IMR-90 (cell line): ENCODE measurements around the gene EPB41L2. TPM values are rescaled to one million over a fixed set of nuclear protein-coding genes. Genes with fewer than 3 reads are reported as not detected.

ENCODE experiments used
- ATAC-seq: fragments of 200-7000 bp; cut with Tn5 transposase; 2 replicates; pipeline ENCODE4 v1.9.1; 2020; ENCODE audit warnings: low read depth, mild to moderate bottlenecking, moderate library complexity
- BruUV-seq: library from RNA; stranded (reverse); fragments of 400-500 nt; replicated peaks from 2 replicates; lab custom pipeline; 2021; lab: Mats Ljungman, UMichigan
- CTCF ChIA-PET: fragments of 300-600 bp; formaldehyde crosslinking; extraction: SDS; loops from one replicate; lab custom pipeline; 2021; ENCODE audit warnings: antibody characterized with exemption; lab: Yijun Ruan, JAX
- POLR2A ChIA-PET: fragments of 300-600 bp; sonication (Branson Sonifier 250); formaldehyde crosslinking; loops from one replicate; lab custom pipeline; 2022; ENCODE audit warnings: antibody characterized with exemption; ENCODE audit not compliant: unreplicated experiment; lab: Charles Lee
- DNase-seq: peaks from one replicate; pipeline ENCODE4 v3.0.0; 2013
- H2AFZ ChIP-seq: replicated peaks from 2 replicates; pipeline ENCODE3; 2013; ENCODE audit warnings: low read length, mild to moderate bottlenecking; ENCODE audit not compliant: poor library complexity
- H2AK5ac ChIP-seq: 2 replicates; pipeline ENCODE4 v1.6.1; 2013; ENCODE audit warnings: low read depth, low read length, inconsistent platforms
- H2AK9ac ChIP-seq: replicated peaks from 2 replicates; pipeline ENCODE3; 2013; ENCODE audit warnings: mild to moderate bottlenecking, low read depth, low read length, moderate library complexity; ENCODE audit not compliant: poor library complexity
- H2BK120ac ChIP-seq: 2 replicates; pipeline ENCODE4 v1.6.1; 2013; ENCODE audit warnings: low read depth, low read length, inconsistent platforms
- H2BK15ac ChIP-seq: 3 replicates; pipeline ENCODE4 v1.6.1; 2013; ENCODE audit warnings: low read depth, low read length, inconsistent platforms
- H2BK20ac ChIP-seq: 2 replicates; pipeline ENCODE4 v1.6.1; 2013; ENCODE audit warnings: low read depth, mild to moderate bottlenecking, inconsistent platforms, low read length, moderate library complexity
- H2BK5ac ChIP-seq: 2 replicates; pipeline ENCODE4 v1.6.1; 2013; ENCODE audit warnings: mild to moderate bottlenecking, low read depth, low read length, inconsistent platforms; ENCODE audit not compliant: poor library complexity, severe bottlenecking
- H3K14ac ChIP-seq: replicated peaks from 2 replicates; pipeline ENCODE4 v1.6.1; 2013; ENCODE audit warnings: low read depth, low read length, inconsistent platforms
- H3K18ac ChIP-seq: 2 replicates; pipeline ENCODE4 v1.6.1; 2013; ENCODE audit warnings: low read depth, low read length, control low read depth
- H3K23ac ChIP-seq: 2 replicates; pipeline ENCODE4 v1.6.1; 2013; ENCODE audit warnings: low read depth, low read length, inconsistent platforms
- H3K27ac ChIP-seq: 2 replicates; pipeline ENCODE4 v1.5.1; 2013; ENCODE audit warnings: mild to moderate bottlenecking, control low read depth, low read length; ENCODE audit not compliant: insufficient read depth
- H3K27me3 ChIP-seq: 2 replicates; pipeline ENCODE4 v1.6.1; 2013; ENCODE audit warnings: low read length; ENCODE audit not compliant: control insufficient read depth, insufficient read depth
- H3K36me3 ChIP-seq: 2 replicates; pipeline ENCODE4 v1.6.1; 2013; ENCODE audit warnings: low read length, mixed read lengths; ENCODE audit not compliant: control insufficient read depth, insufficient read depth
- H3K4ac ChIP-seq: 2 replicates; pipeline ENCODE4 v1.6.1; 2013; ENCODE audit warnings: low read depth, low read length, inconsistent platforms
- H3K4me1 ChIP-seq: 2 replicates; pipeline ENCODE4 v1.6.1; 2013; ENCODE audit warnings: low read length, mixed read lengths; ENCODE audit not compliant: control insufficient read depth, insufficient read depth
- H3K4me2 ChIP-seq: 2 replicates; pipeline ENCODE4 v1.6.1; 2013; ENCODE audit warnings: low read depth, mild to moderate bottlenecking, control low read depth, low read length, moderate library complexity
- H3K4me3 ChIP-seq: 2 replicates; pipeline ENCODE4 v1.5.1; 2013; ENCODE audit warnings: low read depth, mild to moderate bottlenecking, control low read depth, low read length, moderate library complexity; ENCODE audit not compliant: insufficient read depth
- H3K56ac ChIP-seq: 2 replicates; pipeline ENCODE4 v1.6.1; 2013; ENCODE audit warnings: low read length, inconsistent platforms; ENCODE audit not compliant: insufficient read depth; ENCODE audit errors: extremely low read depth
- H3K79me1 ChIP-seq, 2 experiments: 2 replicates each; pipeline ENCODE4 v1.6.1; 2013; ENCODE audit warnings: low read length in 2 of 2, inconsistent platforms in 1 of 2, low read depth in 1 of 2
- H3K9ac ChIP-seq: 2 replicates; pipeline ENCODE4 v1.6.1; 2013; ENCODE audit warnings: low read depth, low read length, control low read depth
- H3K9me1 ChIP-seq: 2 replicates; pipeline ENCODE4 v1.6.1; 2013; ENCODE audit warnings: low read length, inconsistent platforms; ENCODE audit not compliant: insufficient read depth
- H3K9me3 ChIP-seq: 2 replicates; pipeline ENCODE4 v1.6.1; 2013; ENCODE audit warnings: low read length; ENCODE audit not compliant: control insufficient read depth, insufficient read depth
- H4K20me1 ChIP-seq: 2 replicates; pipeline ENCODE4 v1.6.1; 2013; ENCODE audit warnings: low read length, inconsistent platforms; ENCODE audit not compliant: insufficient read depth
- H4K5ac ChIP-seq: 2 replicates; pipeline ENCODE4 v1.6.1; 2013; ENCODE audit warnings: mild to moderate bottlenecking, low read depth, low read length, control low read depth
- H4K8ac ChIP-seq, 2 experiments: 2 replicates each; pipeline ENCODE4 v1.6.1; 2013; ENCODE audit warnings: low read depth in 2 of 2, low read length in 2 of 2, control low read depth in 1 of 2, inconsistent platforms in 1 of 2
- H4K91ac ChIP-seq: 2 replicates; pipeline ENCODE4 v1.6.1; 2013; ENCODE audit warnings: low read depth, low read length, inconsistent platforms; ENCODE audit not compliant: insufficient read depth
- CEBPB ChIP-seq: IDR thresholded peaks from 2 replicates; pipeline ENCODE4 v1.6.1; 2012; ENCODE audit warnings: low read depth, low read length, improper control_type of control experiment
- CHD1 ChIP-seq: IDR thresholded peaks from 2 replicates; pipeline ENCODE4 v1.6.1; 2012; ENCODE audit warnings: low read depth, low read length, improper control_type of control experiment
- CTCF ChIP-seq: conservative IDR thresholded peaks from 2 replicates; pipeline ENCODE4 v1.5.1; 2012; ENCODE audit warnings: mild to moderate bottlenecking, low read depth, low read length, improper control_type of control experiment
- MAFK ChIP-seq: IDR thresholded peaks from 2 replicates; pipeline ENCODE4 v1.6.1; 2012; ENCODE audit warnings: low read depth, low read length, improper control_type of control experiment
- MXI1 ChIP-seq: IDR thresholded peaks from 2 replicates; pipeline ENCODE4 v1.6.1; 2012; ENCODE audit warnings: low read depth, mild to moderate bottlenecking, low read length, moderate library complexity, borderline replicate concordance
- POLR2A ChIP-seq: IDR thresholded peaks from 2 replicates; pipeline ENCODE4 v1.6.1; 2012; ENCODE audit warnings: mild to moderate bottlenecking, low read depth, low read length
- RAD21 ChIP-seq: IDR thresholded peaks from 2 replicates; pipeline ENCODE4 v1.6.1; 2012; ENCODE audit warnings: low read length, improper control_type of control experiment
- RCOR1 ChIP-seq: IDR thresholded peaks from 2 replicates; pipeline ENCODE4 v1.6.1; 2012; ENCODE audit warnings: mild to moderate bottlenecking, low read length, improper control_type of control experiment; ENCODE audit not compliant: insufficient replicate concordance
- RFX5 ChIP-seq: IDR thresholded peaks from 2 replicates; pipeline ENCODE4 v1.8.0; 2012; ENCODE audit warnings: low read depth, mild to moderate bottlenecking, low read length, moderate library complexity
- SMC3 ChIP-seq: fragments of 150-350 bp; IDR thresholded peaks from 2 replicates; pipeline ENCODE4 v1.6.1; 2016; ENCODE audit warnings: low read depth, mild to moderate bottlenecking, antibody characterized with exemption, low read length, moderate library complexity
- USF2 ChIP-seq: fragments of 150-350 bp; IDR thresholded peaks from 2 replicates; pipeline ENCODE4 v1.6.1; 2017; ENCODE audit warnings: mild to moderate bottlenecking, antibody characterized with exemption, low read length, low read depth
- WGBS, 2 experiments: methylation state at CpG; one replicate each; pipeline versions ENCODE4 v1.1.5 to v1.1.7; 2013; ENCODE audit warnings: missing lambda C conversion rate in 2 of 2; ENCODE audit not compliant: insufficient read length in 1 of 2; ENCODE audit errors: extremely low coverage in 2 of 2; 5-methylcytosine and 5-hydroxymethylcytosine counted together
- dilution Hi-C: fragments of 300-500 bp; cut with HindIII; formaldehyde crosslinking; loops from one replicate; pipeline ENCODE4 v1.14.3; 2018; ENCODE audit warnings: low sequenced_read_pairs; ENCODE audit not compliant: unreplicated experiment
- in situ Hi-C: fragments of 300-500 bp; cut with MboI; formaldehyde crosslinking; loops from 3 replicates; pipeline ENCODE4 v1.14.3; 2019; ENCODE audit warnings: low sequenced_read_pairs, inconsistent platforms, mixed read lengths
- intact Hi-C: fragments of 100-400 bp; cut with micrococcal nuclease; formaldehyde crosslinking; loops from 2 replicates; pipeline ENCODE4 v1.10.0; 2022
- polyA plus RNA-seq, 3 experiments: library from polyadenylated mRNA; depleted of rRNA; stranded (reverse); fragments of >200 nt; gene quantifications; 2 replicates each; pipeline ENCODE4 v1.2.3, GENCODE V29; 2012; ENCODE audit warnings: low replicate concordance in 1 of 3
- total RNA-seq: library from RNA; depleted of rRNA; stranded (reverse); fragments of >200 nt; gene quantifications from 2 replicates; pipeline ENCODE4 v1.2.3, GENCODE V29; 2012
- TF ChIP-seq, protein P1 (sequence below): fragments of 150-350 bp; IDR thresholded peaks from 2 replicates; pipeline ENCODE4 v1.6.1; 2016; ENCODE audit warnings: low read depth, mild to moderate bottlenecking, low read length, moderate library complexity, borderline replicate concordance

Gene EPB41L2
- total and polyA plus RNA-seq, 2 of the 4 experiments (the other 2 are of a cell fraction), result 85.7 to 99.8 TPM

DNA sequence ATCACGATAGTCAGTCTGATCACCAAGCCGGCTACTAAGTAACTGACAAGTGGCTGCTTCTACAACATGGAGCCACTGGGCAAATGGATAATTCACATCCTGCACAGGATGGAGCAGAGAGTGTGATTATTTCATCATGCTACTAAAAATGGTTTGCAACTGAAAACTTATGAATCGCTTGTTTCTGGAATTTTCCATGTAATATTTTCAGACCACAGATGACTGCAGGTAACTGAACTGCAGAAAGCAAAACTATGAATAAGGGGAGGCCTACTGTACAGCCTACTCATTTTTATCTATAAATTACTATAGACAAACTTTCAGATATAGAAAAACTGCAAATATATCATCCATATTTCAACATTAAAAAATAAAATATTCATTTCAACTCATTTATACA, 91.5 kb downstream of the EPB41L2 start (continued):
- TF ChIP-seq CHD1, result no peak
- TF ChIP-seq, protein P1, sequence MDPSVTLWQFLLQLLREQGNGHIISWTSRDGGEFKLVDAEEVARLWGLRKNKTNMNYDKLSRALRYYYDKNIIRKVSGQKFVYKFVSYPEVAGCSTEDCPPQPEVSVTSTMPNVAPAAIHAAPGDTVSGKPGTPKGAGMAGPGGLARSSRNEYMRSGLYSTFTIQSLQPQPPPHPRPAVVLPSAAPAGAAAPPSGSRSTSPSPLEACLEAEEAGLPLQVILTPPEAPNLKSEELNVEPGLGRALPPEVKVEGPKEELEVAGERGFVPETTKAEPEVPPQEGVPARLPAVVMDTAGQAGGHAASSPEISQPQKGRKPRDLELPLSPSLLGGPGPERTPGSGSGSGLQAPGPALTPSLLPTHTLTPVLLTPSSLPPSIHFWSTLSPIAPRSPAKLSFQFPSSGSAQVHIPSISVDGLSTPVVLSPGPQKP, result no peak
- no peak for TF ChIP-seq RAD21

DNA sequence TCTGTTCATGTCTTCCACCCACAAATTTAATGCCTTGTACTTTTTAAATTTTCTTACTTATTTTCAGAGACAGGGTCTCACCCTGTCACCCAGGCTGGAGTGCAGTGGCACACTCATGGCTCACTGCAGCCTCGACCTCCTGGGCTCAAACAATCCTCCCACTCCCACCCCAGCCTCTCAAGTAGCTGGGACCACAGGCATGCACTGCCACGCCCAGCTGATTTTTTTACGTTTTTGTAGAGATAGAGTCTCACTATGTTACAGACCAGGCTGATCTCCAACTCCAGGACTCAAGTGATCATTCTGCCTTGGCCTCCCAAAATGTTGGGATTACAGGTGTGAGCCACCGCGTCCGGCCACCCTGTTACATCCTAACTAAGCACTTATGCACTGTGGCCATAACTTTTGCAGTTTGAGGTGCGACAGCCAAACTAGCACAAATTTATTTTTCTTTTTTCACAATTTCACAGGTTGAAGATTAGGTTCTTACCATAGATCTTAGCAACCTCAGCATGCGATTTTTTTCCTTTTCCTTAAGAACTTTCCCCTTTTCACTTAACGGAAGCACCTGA, 92.1 kb downstream of the EPB41L2 start:
- no peaks in the 10 kb centered on the region for H3K9me3 ChIP-seq
- intact Hi-C loops (no loop called here), in situ Hi-C loops (no loop called here), dilution Hi-C loops (no loop called here)
- no peak for DNase-seq
- WGBS, 2 experiments, result 100% methylated on average over 1 of the region's 9 CpGs; no CpG with 5 or more reads in 1 of the 2 experiments
- peaks cover 34% of the 10 kb centered on the region; the same call in 1 of the 2 replicates for H4K20me1 ChIP-seq
- H3K9ac ChIP-seq, result no peak overlapping the region; the same call in 1 of the 2 replicates
- 0 out of 2 replicates have a peak overlapping the region, but pooled peaks have one; percentile 48 for H3K14ac ChIP-seq
- peak overlapping the region in 1 of 2 experiments; percentile 28; a peak in 2 of 4 replicates for H4K8ac ChIP-seq
- H2BK5ac ChIP-seq, result peak overlapping the region; percentile 84
- H2BK15ac ChIP-seq, result peak overlapping the region; percentile 65; the same call in 1 of the 3 replicates
- no peak overlapping the region for H4K5ac ChIP-seq
- POLR2A ChIA-PET, result interaction anchor here (0.6 kb wide), 1 partner anchor 96 kb away, joined by 3 read pairs; no protein-coding TSS in a partner anchor
- 0 out of 2 replicates have a peak overlapping the region, but pooled peaks have one; percentile 51 for H4K91ac ChIP-seq
- no peaks in the 10 kb centered on the region; the same call in 1 of the 2 replicates for H3K36me3 ChIP-seq
- H3K27me3 ChIP-seq, result no peaks in the 10 kb centered on the region
- H3K56ac ChIP-seq, result 0 out of 2 replicates have a peak overlapping the region, but pooled peaks have one; percentile 11
- no peak overlapping the region for H3K4me3 ChIP-seq
- no peak overlapping the region for H2AK9ac ChIP-seq
- H3K4ac ChIP-seq, result peak overlapping the region; percentile 63
- no TSS peak for BruUV-seq
- H2BK20ac ChIP-seq, result peak overlapping the region; percentile 6; the same call in 1 of the 2 replicates
- H2AK5ac ChIP-seq, result peak overlapping the region; percentile 35; the same call in 1 of the 2 replicates
- CTCF ChIA-PET, result no interaction called here
- H3K4me2 ChIP-seq, result peak overlapping the region; percentile 31; the same call in 1 of the 2 replicates
- H3K27ac ChIP-seq, result peak overlapping the region; percentile 64; the same call in 1 of the 2 replicates
- H3K9me1 ChIP-seq, result peaks cover 19% of the 10 kb centered on the region
- peaks cover 23% of the 10 kb centered on the region for H3K4me1 ChIP-seq
- peaks cover 35 to 88% of the 10 kb centered on the region in 2 experiments for H3K79me1 ChIP-seq
- no peak overlapping the region for H2AFZ ChIP-seq
- ATAC-seq, result peak; percentile 16; the same call in 1 of the 2 replicates
- peak overlapping the region; percentile 71; the same call in 1 of the 2 replicates for H3K23ac ChIP-seq
- peak overlapping the region; percentile 58 for H2BK120ac ChIP-seq
- no peak overlapping the region for H3K18ac ChIP-seq
- TF ChIP-seq CHD1, result no peak
- TF ChIP-seq MXI1, result no peak
- TF ChIP-seq MAFK, result no peak
- TF ChIP-seq USF2, result no peak
- no peak for TF ChIP-seq RFX5
- no peak for TF ChIP-seq CEBPB
- TF ChIP-seq SMC3, result no peak
- TF ChIP-seq POLR2A, result no peak
- no peak for TF ChIP-seq CTCF
- TF ChIP-seq RCOR1, result no peak
